ENCODE data around the gene PI4KB.

Gene PI4KB

GRCh38 chr1:151346082-151346768, 19.0 kb upstream of the PI4KB start:
- DNase-seq (ENCODE audit: low read depth in 2 of 2): no peak

GRCh38 chr1:151344291-151344690, 17.1 kb upstream of the PI4KB start:
- DNase-seq (ENCODE audit: low read depth in 2 of 2): no peak

GRCh38 chr1:151343587-151343986, 16.4 kb upstream of the PI4KB start:
- DNase-seq (ENCODE audit: low read depth in 2 of 2): no peak

- DNase-seq (ENCODE audit: low read depth in 2 of 2): no peak
Measured at GRCh38 chr1:151342569-151342968, 15.4 kb upstream of the PI4KB start.

GRCh38 chr1:151342021-151342420, 14.8 kb upstream of the PI4KB start:
- no peak for DNase-seq (ENCODE audit: low read depth in 2 of 2)

GRCh38 chr1:151340870-151341754, 13.9 kb upstream of the PI4KB start:
- DNase-seq (ENCODE audit: low read depth in 2 of 2): peak; percentile 31 to 40

GRCh38 chr1:151336556-151336955, 9.3 kb upstream of the PI4KB start:
- DNase-seq (ENCODE audit: low read depth in 2 of 2): no peak

GRCh38 chr1:151334822-151335221, 7.6 kb upstream of the PI4KB start:
- DNase-seq (ENCODE audit: low read depth in 2 of 2): no peak

- no peak for DNase-seq (ENCODE audit: low read depth in 2 of 2)
Measured at GRCh38 chr1:151327903-151328674, 873 bp upstream of the PI4KB start.

- peak; percentile 31 to 50 for DNase-seq (ENCODE audit: low read depth in 2 of 2)
Measured at GRCh38 chr1:151326619-151327222, 495 bp downstream of the PI4KB start.

- DNase-seq (ENCODE audit: low read depth in 2 of 2): no peak
Measured at GRCh38 chr1:151325646-151326429, 1.4 kb downstream of the PI4KB start.

- no peak for DNase-seq (ENCODE audit: low read depth in 2 of 2)
Measured at GRCh38 chr1:151325231-151325630, 2.0 kb downstream of the PI4KB start.

- DNase-seq (ENCODE audit: low read depth in 2 of 2): no peak
Measured at GRCh38 chr1:151324390-151324930, 2.8 kb downstream of the PI4KB start.

- DNase-seq (ENCODE audit: low read depth in 2 of 2): no peak
Measured at GRCh38 chr1:151318975-151319374, 8.2 kb downstream of the PI4KB start.

- DNase-seq (ENCODE audit: low read depth in 2 of 2): no peak
Measured at GRCh38 chr1:151315565-151316235, 11.5 kb downstream of the PI4KB start.

GRCh38 chr1:151314137-151314875, 12.9 kb downstream of the PI4KB start:
- no peak for DNase-seq (ENCODE audit: low read depth in 2 of 2)

- no peak for DNase-seq (ENCODE audit: low read depth in 2 of 2)
Measured at GRCh38 chr1:151313501-151313900, 13.7 kb downstream of the PI4KB start.

- DNase-seq (ENCODE audit: low read depth in 2 of 2): no peak
Measured at GRCh38 chr1:151312826-151313225, 14.4 kb downstream of the PI4KB start.

- no peak for DNase-seq (ENCODE audit: low read depth in 2 of 2)
Measured at GRCh38 chr1:151312411-151312810, 14.8 kb downstream of the PI4KB start.
